Ascending aorta (tissue), 2 donors: ENCODE data around the gene RNASE12. TPM values are rescaled to one million over a fixed set of nuclear protein-coding genes. Genes with fewer than 3 reads are reported as not detected.
"Not testable (repeated sequence)": the region's sequence is repeated elsewhere in the genome, so short reads cannot be mapped to it uniquely, and the experiment has no call there.

Experiments used
- DNase-seq, 2 donors: peaks; one replicate each; pipeline ENCODE4 v3.0.0-alpha.2; 2019; ENCODE audit warnings: low spot score in 2 of 2
- H3K27ac ChIP-seq, 2 donors: fragments of 200-600 bp; sonication (generic); one replicate each; pipeline ENCODE4 v1.5.1; 2016 to 2017; ENCODE audit warnings: mild to moderate bottlenecking in 1 of 2
- H3K27me3 ChIP-seq: fragments of 200-600 bp; sonication (generic); one replicate; pipeline ENCODE4 v1.5.1; 2017
- H3K36me3 ChIP-seq, 2 donors: fragments of 200-600 bp; sonication (generic); one replicate each; pipeline ENCODE4 v1.5.1; 2016
- H3K4me1 ChIP-seq, 2 donors: fragments of 200-600 bp; sonication (generic); one replicate each; pipeline ENCODE4 v1.5.1; 2016 to 2017; ENCODE audit warnings: mild to moderate bottlenecking in 1 of 2
- H3K4me3 ChIP-seq, 2 donors: fragments of 200-600 bp; sonication (generic); one replicate each; pipeline ENCODE4 v1.5.1; 2016 to 2017; ENCODE audit warnings: mild to moderate bottlenecking in 1 of 2
- H3K9me3 ChIP-seq, 2 donors: fragments of 200-600 bp; sonication (generic); one replicate each; pipeline ENCODE4 v1.5.1; 2016
- intact Hi-C: fragments of 100-400 bp; cut with DNase I; formaldehyde crosslinking; loops from one replicate; pipeline ENCODE4 v1.15.1; 2023
- total RNA-seq: library from RNA; depleted of rRNA; stranded (reverse); fragments of >200 nt; gene quantifications from one replicate; pipeline ENCODE4 v1.1.0, GENCODE V29; 2016
- TF ChIP-seq, protein P1 (sequence below), 3 experiments: fragments of 200-600 bp in 2 of 3; fragments of 450-650 bp in 1 of 3; sonication (generic) in 2 of 3; IDR thresholded peaks; one replicate each; pipeline ENCODE4 v1.5.1; 2016 to 2019; ENCODE audit warnings: antibody characterized with exemption in 3 of 3, mild to moderate bottlenecking in 1 of 3, moderate library complexity in 1 of 3

RNASE12 gene
- total RNA-seq, 1 donor from 2014 or later = not detected

DNA sequence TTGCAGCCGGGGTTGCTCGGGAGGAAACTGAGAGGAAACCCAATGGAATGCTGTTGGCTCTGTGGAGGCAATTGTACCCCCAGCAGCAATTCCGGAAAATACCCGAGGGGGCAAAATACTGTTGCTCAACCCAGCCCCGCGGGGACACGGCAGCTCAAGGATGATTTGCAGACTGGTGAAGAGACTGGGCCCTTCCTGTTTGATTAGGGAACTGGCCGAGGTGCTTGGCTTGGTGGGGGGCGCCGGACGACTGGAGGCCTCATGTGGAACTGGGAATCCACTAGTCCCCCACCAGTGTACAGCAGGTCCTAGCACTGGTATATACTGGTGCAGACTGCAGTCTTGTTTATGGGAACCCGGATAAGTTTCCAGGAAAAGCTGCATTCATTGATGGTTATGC lies 10.3 kb upstream of the RNASE12 start:
- Histone ChIP-seq H3K27me3 (no peaks in the 10 kb centered on the region), H3K9me3 (no peaks in the 10 kb centered on the region), H3K4me3 (no peak overlapping the region), H3K36me3 (no peaks in the 10 kb centered on the region), H3K27ac (no peak overlapping the region), H3K4me1 (no peaks in the 10 kb centered on the region)
- TF ChIP-seq, protein P1, sequence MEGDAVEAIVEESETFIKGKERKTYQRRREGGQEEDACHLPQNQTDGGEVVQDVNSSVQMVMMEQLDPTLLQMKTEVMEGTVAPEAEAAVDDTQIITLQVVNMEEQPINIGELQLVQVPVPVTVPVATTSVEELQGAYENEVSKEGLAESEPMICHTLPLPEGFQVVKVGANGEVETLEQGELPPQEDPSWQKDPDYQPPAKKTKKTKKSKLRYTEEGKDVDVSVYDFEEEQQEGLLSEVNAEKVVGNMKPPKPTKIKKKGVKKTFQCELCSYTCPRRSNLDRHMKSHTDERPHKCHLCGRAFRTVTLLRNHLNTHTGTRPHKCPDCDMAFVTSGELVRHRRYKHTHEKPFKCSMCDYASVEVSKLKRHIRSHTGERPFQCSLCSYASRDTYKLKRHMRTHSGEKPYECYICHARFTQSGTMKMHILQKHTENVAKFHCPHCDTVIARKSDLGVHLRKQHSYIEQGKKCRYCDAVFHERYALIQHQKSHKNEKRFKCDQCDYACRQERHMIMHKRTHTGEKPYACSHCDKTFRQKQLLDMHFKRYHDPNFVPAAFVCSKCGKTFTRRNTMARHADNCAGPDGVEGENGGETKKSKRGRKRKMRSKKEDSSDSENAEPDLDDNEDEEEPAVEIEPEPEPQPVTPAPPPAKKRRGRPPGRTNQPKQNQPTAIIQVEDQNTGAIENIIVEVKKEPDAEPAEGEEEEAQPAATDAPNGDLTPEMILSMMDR (IDR thresholded peaks at IDR 0.05) = no peak
- no peak for DNase-seq
- intact Hi-C loops = no loop called here

DNA sequence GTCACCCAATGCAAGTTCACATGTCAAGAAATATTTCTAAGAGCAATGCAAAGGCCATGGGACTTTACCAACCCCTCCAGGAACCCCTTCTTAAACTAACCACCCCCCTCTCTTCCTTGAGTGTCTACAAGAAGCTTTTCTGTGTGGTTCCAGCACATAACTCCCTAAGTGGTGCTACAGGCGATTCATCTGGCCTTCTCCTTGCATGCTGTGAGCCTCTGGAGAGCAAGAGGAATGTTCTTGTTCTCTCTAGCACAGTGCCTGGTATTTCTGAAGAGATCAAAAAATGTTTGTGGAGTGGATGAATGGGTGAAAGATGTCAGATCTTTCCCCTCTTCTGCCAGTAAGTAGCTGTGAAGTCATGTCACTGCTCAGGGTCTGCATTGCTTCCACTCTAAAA lies 5.9 kb upstream of the RNASE12 start:
- Histone ChIP-seq H3K27me3 (no peaks in the 10 kb centered on the region), H3K27ac (no peak overlapping the region), H3K9me3 (no peaks in the 10 kb centered on the region), H3K4me3 (no peak overlapping the region), H3K4me1 (no peaks in the 10 kb centered on the region), H3K36me3 (no peaks in the 10 kb centered on the region)
- intact Hi-C loops = no loop called here
- DNase-seq = no peak
- TF ChIP-seq, protein P1 (IDR thresholded peaks at IDR 0.05) = no peak

DNA sequence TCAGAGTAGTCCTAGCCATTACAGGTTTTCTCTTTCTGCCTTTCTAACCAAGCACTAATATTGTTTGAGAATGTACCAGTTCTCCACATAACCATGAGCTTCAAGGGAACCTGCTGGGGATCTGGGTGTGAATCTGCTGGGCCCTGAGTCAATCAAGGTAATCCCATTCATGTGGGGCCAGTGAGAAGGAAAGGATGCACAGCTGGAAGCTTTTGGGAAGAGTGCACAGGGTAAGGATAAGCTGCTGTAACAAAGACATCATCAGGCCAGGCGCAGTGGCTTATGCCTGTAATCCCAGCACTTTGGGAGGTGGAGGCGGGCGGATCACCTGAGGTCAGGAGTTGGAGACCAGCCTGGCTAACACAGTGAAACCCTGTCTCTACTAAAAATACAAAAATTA lies 4.5 kb upstream of the RNASE12 start:
- intact Hi-C loops = not testable (repeated sequence)

DNA sequence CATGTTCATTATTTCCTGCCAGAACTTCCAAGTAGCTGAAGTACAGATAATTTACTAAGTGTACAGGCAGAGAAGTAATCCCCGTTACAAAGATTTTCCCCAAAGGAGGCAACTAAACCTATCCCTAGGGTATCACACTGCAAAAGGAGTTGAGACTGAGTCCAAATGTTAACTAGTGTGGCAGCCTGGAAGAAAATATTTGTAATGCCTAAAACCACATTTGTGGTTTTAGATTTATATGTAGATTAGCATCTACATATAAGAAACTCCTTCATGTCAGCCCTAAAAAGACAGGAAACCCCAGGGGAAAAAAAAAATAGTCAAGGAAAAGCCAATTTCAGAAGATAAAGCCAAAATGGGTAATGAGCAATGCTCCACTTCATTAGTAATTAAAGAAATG lies 1.4 kb upstream of the RNASE12 start:
- H3K27ac ChIP-seq = no peak overlapping the region
- H3K9me3 ChIP-seq = no peaks in the 10 kb centered on the region
- no peaks in the 10 kb centered on the region for H3K36me3 ChIP-seq
- DNase-seq = no peak
- no peaks in the 10 kb centered on the region for H3K4me1 ChIP-seq
- TF ChIP-seq, protein P1 (IDR thresholded peaks at IDR 0.05) = no peak
- H3K4me3 ChIP-seq = no peak overlapping the region
- H3K27me3 ChIP-seq = no peaks in the 10 kb centered on the region
- intact Hi-C loops = no loop called here

More for the DNA sequence above, 4.5 kb upstream of the RNASE12 start:
- not testable (repeated sequence) for H3K4me1 ChIP-seq, H3K9me3 ChIP-seq, H3K27me3 ChIP-seq, DNase-seq, H3K36me3 ChIP-seq, H3K27ac ChIP-seq, H3K4me3 ChIP-seq

DNA sequence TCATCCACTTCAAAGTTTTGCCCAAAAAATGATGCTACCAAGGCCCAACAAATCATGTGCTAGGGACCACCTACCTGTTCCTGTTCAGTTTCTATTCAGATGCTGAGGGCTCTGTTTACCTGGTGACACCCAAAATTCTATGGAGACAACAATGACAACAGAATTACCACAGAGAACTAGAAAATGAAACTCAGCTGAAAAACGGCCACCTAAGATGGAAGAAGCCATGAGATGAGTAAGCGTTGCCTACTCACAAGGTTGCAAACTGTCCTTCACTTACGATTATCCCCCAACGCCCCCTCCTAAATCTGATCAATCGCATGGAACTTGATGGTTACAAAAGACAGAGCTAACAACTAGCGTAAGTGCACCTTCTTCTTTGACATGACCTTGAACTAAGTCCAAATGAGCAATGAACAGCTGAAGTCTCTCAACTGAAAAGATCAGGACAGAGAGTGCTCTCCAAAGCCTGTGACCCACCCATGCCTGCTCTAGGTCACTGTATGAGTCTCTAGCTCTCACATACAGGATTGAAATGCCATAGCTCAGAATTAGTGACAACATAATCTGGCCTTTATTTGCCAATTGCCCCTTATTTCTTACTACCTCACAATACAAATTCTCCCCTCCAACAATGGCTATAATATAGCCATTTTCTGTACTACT lies 3.6 kb downstream of the RNASE12 start, which contains the start of gene RNASE11:
RNASE11 (minus strand) TSS at position 513 of the 666 bp plus-strand sequence.
- Histone ChIP-seq H3K36me3 (no peaks in the 10 kb centered on the region), H3K9me3 (no peaks in the 10 kb centered on the region), H3K27me3 (no peaks in the 10 kb centered on the region), H3K4me3 (no peak within 1 kb of the TSS), H3K4me1 (no peaks in the 10 kb centered on the region), H3K27ac (no peak within 1 kb of the TSS)
- intact Hi-C loops = no loop called here
- TF ChIP-seq, protein P1 (IDR thresholded peaks at IDR 0.05) = no peak
- no peak for DNase-seq

DNA sequence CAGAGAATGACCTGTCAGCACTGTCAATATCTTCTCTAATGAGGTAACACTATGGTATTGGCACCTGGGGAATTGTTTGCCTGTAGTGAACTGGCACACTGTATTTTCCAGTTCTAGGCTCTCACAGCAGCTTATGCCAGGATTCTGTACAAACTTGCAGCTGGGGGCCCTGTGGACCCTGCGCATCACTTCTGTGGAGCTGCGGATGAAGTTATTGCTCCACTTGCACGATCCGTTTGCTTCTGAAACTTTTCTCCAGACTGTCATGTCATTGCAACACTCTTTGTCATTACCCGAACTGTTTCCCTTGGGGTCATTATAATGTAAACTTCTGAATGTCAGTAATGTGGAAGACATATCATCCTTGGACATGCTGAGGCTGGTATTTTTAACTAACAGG lies 7.3 kb downstream of the RNASE12 start:
- no peak overlapping the region for H3K27ac ChIP-seq
- intact Hi-C loops = no loop called here

More for the DNA sequence above, 7.3 kb downstream of the RNASE12 start:
- Histone ChIP-seq H3K4me1 (no peaks in the 10 kb centered on the region), H3K4me3 (no peak overlapping the region), H3K36me3 (no peaks in the 10 kb centered on the region), H3K27me3 (no peaks in the 10 kb centered on the region), H3K9me3 (no peaks in the 10 kb centered on the region)
- TF ChIP-seq, protein P1 (IDR thresholded peaks at IDR 0.05) = no peak
- no peak for DNase-seq
